ENCODE data around the gene DMAC2. TPM values are rescaled to one million over a fixed set of nuclear protein-coding genes. Genes with fewer than 3 reads are reported as not detected.

The DMAC2 gene
- total and polyA plus RNA-seq, 2 experiments from 2014 or later: 77.2 to 86.5 TPM

GRCh38 chr19:41392775-41393174 is 46.9 kb downstream of the DMAC2 start:
- no peak for TF ChIP-seq EZH2phosphoT487 (IDR thresholded peaks at IDR 0.05; ENCODE audit: unreplicated experiment)
- TF ChIP-seq, protein P1, sequence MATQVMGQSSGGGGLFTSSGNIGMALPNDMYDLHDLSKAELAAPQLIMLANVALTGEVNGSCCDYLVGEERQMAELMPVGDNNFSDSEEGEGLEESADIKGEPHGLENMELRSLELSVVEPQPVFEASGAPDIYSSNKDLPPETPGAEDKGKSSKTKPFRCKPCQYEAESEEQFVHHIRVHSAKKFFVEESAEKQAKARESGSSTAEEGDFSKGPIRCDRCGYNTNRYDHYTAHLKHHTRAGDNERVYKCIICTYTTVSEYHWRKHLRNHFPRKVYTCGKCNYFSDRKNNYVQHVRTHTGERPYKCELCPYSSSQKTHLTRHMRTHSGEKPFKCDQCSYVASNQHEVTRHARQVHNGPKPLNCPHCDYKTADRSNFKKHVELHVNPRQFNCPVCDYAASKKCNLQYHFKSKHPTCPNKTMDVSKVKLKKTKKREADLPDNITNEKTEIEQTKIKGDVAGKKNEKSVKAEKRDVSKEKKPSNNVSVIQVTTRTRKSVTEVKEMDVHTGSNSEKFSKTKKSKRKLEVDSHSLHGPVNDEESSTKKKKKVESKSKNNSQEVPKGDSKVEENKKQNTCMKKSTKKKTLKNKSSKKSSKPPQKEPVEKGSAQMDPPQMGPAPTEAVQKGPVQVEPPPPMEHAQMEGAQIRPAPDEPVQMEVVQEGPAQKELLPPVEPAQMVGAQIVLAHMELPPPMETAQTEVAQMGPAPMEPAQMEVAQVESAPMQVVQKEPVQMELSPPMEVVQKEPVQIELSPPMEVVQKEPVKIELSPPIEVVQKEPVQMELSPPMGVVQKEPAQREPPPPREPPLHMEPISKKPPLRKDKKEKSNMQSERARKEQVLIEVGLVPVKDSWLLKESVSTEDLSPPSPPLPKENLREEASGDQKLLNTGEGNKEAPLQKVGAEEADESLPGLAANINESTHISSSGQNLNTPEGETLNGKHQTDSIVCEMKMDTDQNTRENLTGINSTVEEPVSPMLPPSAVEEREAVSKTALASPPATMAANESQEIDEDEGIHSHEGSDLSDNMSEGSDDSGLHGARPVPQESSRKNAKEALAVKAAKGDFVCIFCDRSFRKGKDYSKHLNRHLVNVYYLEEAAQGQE (IDR thresholded peaks at IDR 0.05; ENCODE audit: unreplicated experiment): no peak
- TF ChIP-seq EZH2 (IDR thresholded peaks at IDR 0.05; ENCODE audit: low read depth, unreplicated experiment): no peak
- no peak for TF ChIP-seq CTCF (conservative IDR thresholded peaks at IDR 0.05; ENCODE audit: low read depth in 2 of 2)
- no peak for TF ChIP-seq POLR2AphosphoS5 (IDR thresholded peaks at IDR 0.05; ENCODE audit: low read depth)
- TF ChIP-seq STAT1 (IDR thresholded peaks at IDR 0.05; ENCODE audit: unreplicated experiment): no peak
- TF ChIP-seq ZNF114 (CRISPR knock-in tag; IDR thresholded peaks at IDR 0.05): no peak
- no peak for TF ChIP-seq ZNF462 (CRISPR knock-in tag; IDR thresholded peaks at IDR 0.05)
- TF ChIP-seq JUNB (IDR thresholded peaks at IDR 0.05; ENCODE audit: unreplicated experiment): no peak
- TF ChIP-seq CREB1 (CRISPR knock-in tag; IDR thresholded peaks at IDR 0.05; ENCODE audit: low read depth): no peak
- TF ChIP-seq NANOG (IDR thresholded peaks at IDR 0.05; ENCODE audit: borderline replicate concordance): no peak
- Mint-ChIP-seq H3K9me3 (no peaks in the 10 kb centered on the region), H3K4me3 (no peak overlapping the region), H3K36me3 (ENCODE audit: low read depth) (peaks cover 41% of the 10 kb centered on the region), H3K4me1 (peaks cover 10% of the 10 kb centered on the region), H3K27me3 (ENCODE audit: insufficient read depth, low read depth, poor library complexity) (peaks cover 7% of the 10 kb centered on the region), H3K27ac (no peak overlapping the region)
- Histone ChIP-seq H3K27me3 (ENCODE audit: insufficient read depth) (no peaks in the 10 kb centered on the region), H3K4me2 (no peak overlapping the region), H3K27ac (ENCODE audit: low read depth) (no peak overlapping the region), H3K36me3 (ENCODE audit: insufficient read depth) (peaks cover 13% of the 10 kb centered on the region; the same call in 1 of the 2 replicates), H2AFZ (no peak overlapping the region), H3K79me2 (replicated peaks; ENCODE audit: insufficient read depth) (peaks cover 19% of the 10 kb centered on the region), H3K4me1 (ENCODE audit: insufficient read depth) (peaks cover 7% of the 10 kb centered on the region; the same call in 1 of the 2 replicates), H3K4me3 (no peak overlapping the region), H4K20me1 (replicated peaks; ENCODE audit: insufficient read depth) (peaks cover 12% of the 10 kb centered on the region; the same call in 1 of the 2 replicates), H3F3A (replicated peaks; ENCODE audit: low read depth) (no peaks in the 10 kb centered on the region), H3K9me2 (ENCODE audit: insufficient read depth) (no peaks in the 10 kb centered on the region)
- ATAC-seq (no peak), DNase-seq (ENCODE audit: low spot score) (no peak)
